VCaP (cell line): ENCODE results near the gene SLC15A2.
"Not testable (repeated sequence)": the region's sequence is repeated elsewhere in the genome, so short reads cannot be mapped to it uniquely, and the experiment has no call there.

Source experiments
- H3K27ac ChIP-seq: fragments of 450-650 bp; 2 replicates; pipeline ENCODE4 v1.5.1; 2017
- CTCF ChIP-seq: fragments of 450-650 bp; conservative IDR thresholded peaks from 2 replicates; pipeline ENCODE4 v1.5.1; 2017; ENCODE audit warnings: mild to moderate bottlenecking, moderate library complexity

SLC15A2 gene

GRCh38 chr3:121897296-121897695 lies 3.1 kb downstream of the SLC15A2 start:
- H3K27ac ChIP-seq, result no peak overlapping the region
- no peak for TF ChIP-seq CTCF

GRCh38 chr3:121913305-121913990 lies 19.2 kb downstream of the SLC15A2 start:
- H3K27ac ChIP-seq, result no peak overlapping the region
- TF ChIP-seq CTCF, result no peak

GRCh38 chr3:121914081-121914998 lies 20.1 kb downstream of the SLC15A2 start:
- TF ChIP-seq CTCF, result no peak
- H3K27ac ChIP-seq, result no peak overlapping the region

GRCh38 chr3:121916189-121916588 lies 22.0 kb downstream of the SLC15A2 start:
- peak overlapping the region; percentile 55 for H3K27ac ChIP-seq
- no peak for TF ChIP-seq CTCF

GRCh38 chr3:121918779-121919483 lies 24.7 kb downstream of the SLC15A2 start:
- no peak for TF ChIP-seq CTCF
- no peak overlapping the region for H3K27ac ChIP-seq

- TF ChIP-seq CTCF, result no peak
- H3K27ac ChIP-seq, result no peak overlapping the region
Measured at GRCh38 chr3:121924734-121925133, 30.5 kb downstream of the SLC15A2 start.

- TF ChIP-seq CTCF, result no peak
- H3K27ac ChIP-seq, result no peak overlapping the region
Measured at GRCh38 chr3:121926380-121926779, 32.2 kb downstream of the SLC15A2 start.

DNA sequence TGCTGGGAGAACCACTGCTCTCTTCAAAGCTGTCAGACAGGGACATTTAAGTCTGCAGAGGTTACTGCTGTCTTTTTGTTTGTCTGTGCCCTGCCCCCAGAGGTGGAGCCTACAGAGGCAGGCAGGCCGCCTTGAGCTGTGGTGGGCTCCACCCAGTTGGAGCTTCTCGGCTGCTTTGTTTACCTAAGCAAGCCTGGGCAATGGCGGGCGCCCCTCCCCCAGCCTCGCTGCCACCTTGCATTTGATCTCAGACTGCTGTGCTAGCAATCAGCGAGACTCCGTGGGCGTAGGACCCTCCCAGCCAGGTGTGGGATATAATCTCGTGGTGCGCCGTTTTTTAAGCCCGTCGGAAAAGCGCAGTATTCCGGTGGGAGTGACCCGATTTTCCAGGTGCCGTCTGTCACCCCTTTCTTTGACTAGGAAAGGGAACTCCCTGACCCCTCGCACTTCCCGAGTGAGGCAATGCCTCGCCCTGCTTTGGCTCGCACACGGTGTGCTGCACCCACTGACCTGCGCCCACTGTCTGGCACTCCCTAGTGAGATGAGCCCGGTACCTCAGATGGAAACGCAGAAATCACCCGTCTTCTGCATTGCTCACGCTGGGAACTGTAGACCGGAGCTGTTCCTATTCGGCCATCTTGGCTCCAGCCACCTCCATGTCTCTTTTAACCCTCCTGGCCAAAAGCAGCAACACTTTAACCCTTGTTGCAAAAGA lies 44.1 kb downstream of the SLC15A2 start:
- H3K27ac ChIP-seq, result not testable (repeated sequence)
